HCT116 (cell line): ENCODE results near the gene MAP3K3. TPM values are rescaled to one million over a fixed set of nuclear protein-coding genes. Genes with fewer than 3 reads are reported as not detected.

Source experiments
- ATAC-seq: fragments of 200-7000 bp; cut with Tn5 transposase; 2 replicates; pipeline ENCODE4 v1.9.1; 2020; ENCODE audit warnings: mild to moderate bottlenecking, moderate library complexity
- BruUV-seq: library from RNA; stranded (reverse); fragments of 400-500 nt; replicated peaks from 2 replicates; lab custom pipeline; 2021; lab: Mats Ljungman, UMichigan
- CTCF ChIA-PET: fragments of 300-600 bp; sonication (Branson Sonifier 250); formaldehyde crosslinking; loops from one replicate; lab custom pipeline; 2021; ENCODE audit warnings: antibody characterized with exemption; lab: Charles Lee
- POLR2A ChIA-PET: fragments of 300-600, 350-600 bp; sonication (Branson Sonifier 250); formaldehyde crosslinking; loops from one replicate; lab custom pipeline; 2021; ENCODE audit warnings: antibody characterized with exemption; lab: Charles Lee
- RAD21 ChIA-PET, 2 experiments: fragments of 300-600 bp; sonication (Branson Sonifier 250); formaldehyde crosslinking; loops; one replicate each; lab custom pipeline; 2023; ENCODE audit warnings: low total read pairs in 2 of 2; ENCODE audit not compliant: uncharacterized antibody in 2 of 2, unreplicated experiment in 2 of 2, low non-redundant PET in 1 of 2; lab: Charles Lee
- DNase-seq: peaks from one replicate; pipeline ENCODE4 v3.0.0-alpha.2; 2010; ENCODE audit warnings: low read depth, low spot score
- H2AFZ ChIP-seq: fragments of 200-600 bp; shearing (Covaris generic), sonication (generic); 2 replicates; pipeline ENCODE4 v1.6.1; 2017; ENCODE audit warnings: low read depth, mixed run types, mixed read lengths, antibody characterized with exemption, low read length; ENCODE audit not compliant: poor library complexity, severe bottlenecking
- H3K27ac ChIP-seq: 2 replicates; pipeline ENCODE4 v1.5.1; 2012; ENCODE audit warnings: low read depth, low read length
- H3K27me3 ChIP-seq: fragments of 200-600 bp; sonication (generic); 2 replicates; pipeline ENCODE4 v1.6.1; 2016; ENCODE audit warnings: mixed run types, low read length, mixed read lengths; ENCODE audit not compliant: insufficient read depth
- H3K36me3 ChIP-seq, 2 experiments: fragments of 200-500 bp in 1 of 2; fragments of 200-600 bp in 1 of 2; sonication (Bioruptor generic) in 1 of 2; sonication (generic) in 1 of 2; 2 replicates each; pipeline versions ENCODE4 v1.5.1 to v1.6.1; 2014 to 2016; ENCODE audit warnings: low read length in 2 of 2, inconsistent platforms in 1 of 2, mixed read lengths in 1 of 2, mixed run types in 1 of 2; ENCODE audit not compliant: insufficient read depth in 2 of 2, control insufficient read depth in 1 of 2
- H3K4me1 ChIP-seq, 2 experiments: fragments of 200-600 bp in 1 of 2; sonication (generic) in 1 of 2; 2 replicates each; pipeline versions ENCODE4 v1.5.1 to v1.6.1; 2012 to 2017; ENCODE audit warnings: low read length in 2 of 2, inconsistent platforms in 1 of 2, mild to moderate bottlenecking in 1 of 2, mixed read lengths in 1 of 2, mixed run types in 1 of 2, moderate library complexity in 1 of 2; ENCODE audit not compliant: insufficient read depth in 2 of 2, control insufficient read depth in 1 of 2
- H3K4me2 ChIP-seq: fragments of 200-600 bp; sonication (generic); 2 replicates; pipeline ENCODE4 v1.6.1; 2017; ENCODE audit warnings: mixed run types, low read length, mixed read lengths
- H3K4me3 ChIP-seq, 2 experiments: fragments of 200-600 bp in 1 of 2; sonication (generic) in 1 of 2; replicated peaks in 1 of 2; 2 replicates each; pipeline ENCODE4 v1.5.1; 2011 to 2016; ENCODE audit warnings: low read length in 2 of 2, control low read depth in 1 of 2, low read depth in 1 of 2, mild to moderate bottlenecking in 1 of 2, mixed read lengths in 1 of 2, mixed run types in 1 of 2
- H3K79me2 ChIP-seq: fragments of 200-600 bp; sonication (generic); 2 replicates; pipeline ENCODE4 v1.6.1; 2017; ENCODE audit warnings: mild to moderate bottlenecking, mixed run types, low read length, moderate library complexity, mixed read lengths; ENCODE audit not compliant: insufficient read depth
- H3K9ac ChIP-seq: fragments of 200-600 bp; sonication (generic); 2 replicates; pipeline ENCODE4 v1.6.1; 2016; ENCODE audit warnings: low read length, mixed read lengths
- H3K9me2 ChIP-seq: fragments of 200-600 bp; sonication (generic), shearing (Covaris generic); 2 replicates; pipeline ENCODE4 v1.6.1; 2017; ENCODE audit warnings: mixed run types, mild to moderate bottlenecking, moderate library complexity; ENCODE audit not compliant: insufficient read depth
- H3K9me3 ChIP-seq, 2 experiments: fragments of 200-500 bp in 1 of 2; fragments of 200-600 bp in 1 of 2; sonication (Bioruptor generic) in 1 of 2; sonication (generic) in 1 of 2; 2 replicates each; pipeline ENCODE4 v1.6.1; 2014 to 2017; ENCODE audit warnings: low read length in 2 of 2, mixed read lengths in 2 of 2, inconsistent platforms in 1 of 2, low read depth in 1 of 2, mild to moderate bottlenecking in 1 of 2, mixed run types in 1 of 2, moderate library complexity in 1 of 2; ENCODE audit not compliant: control insufficient read depth in 1 of 2, insufficient read depth in 1 of 2
- H4K20me1 ChIP-seq: fragments of 200-600 bp; sonication (generic), shearing (Covaris generic); 2 replicates; pipeline ENCODE4 v1.6.1; 2017; ENCODE audit warnings: mixed run types, mild to moderate bottlenecking, moderate library complexity; ENCODE audit not compliant: insufficient read depth
- ATF3 ChIP-seq: IDR thresholded peaks from 2 replicates; pipeline ENCODE4 v1.6.1; 2012
- CBX3 ChIP-seq: IDR thresholded peaks from 2 replicates; pipeline ENCODE4 v1.6.1; 2012; ENCODE audit warnings: low read depth
- CEBPB ChIP-seq: IDR thresholded peaks from 2 replicates; pipeline ENCODE4 v1.6.1; 2012; ENCODE audit warnings: low read depth
- CTCF ChIP-seq, 3 experiments: fragments of 200-600 bp in 1 of 3; sonication (generic) in 1 of 3; IDR thresholded peaks in 2 of 3; conservative IDR thresholded peaks in 1 of 3; 2 replicates each; pipeline ENCODE4 v1.5.1; 2012 to 2017; ENCODE audit warnings: low read depth in 2 of 3, low read length in 2 of 3, antibody characterized with exemption in 1 of 3, borderline replicate concordance in 1 of 3, control low read depth in 1 of 3, mild to moderate bottlenecking in 1 of 3, mixed read lengths in 1 of 3, mixed run types in 1 of 3, moderate library complexity in 1 of 3; ENCODE audit not compliant: insufficient read depth in 1 of 3
- JUND ChIP-seq: IDR thresholded peaks from 2 replicates; pipeline ENCODE4 v1.6.1; 2012
- POLR2A ChIP-seq: IDR thresholded peaks from 2 replicates; pipeline ENCODE4 v1.7.0; 2011; ENCODE audit warnings: borderline replicate concordance; ENCODE audit not compliant: insufficient read depth, insufficient read length; ENCODE audit errors: extremely low read depth
- POLR2AphosphoS5 ChIP-seq: IDR thresholded peaks from 2 replicates; pipeline ENCODE4 v1.6.1; 2011; ENCODE audit warnings: mild to moderate bottlenecking, low read depth, low read length, moderate library complexity
- RAD21 ChIP-seq: IDR thresholded peaks from 2 replicates; pipeline ENCODE4 v1.6.1; 2012; ENCODE audit warnings: low read depth, mild to moderate bottlenecking
- REST ChIP-seq: IDR thresholded peaks from 2 replicates; pipeline ENCODE4 v1.6.1; 2012; ENCODE audit warnings: low read depth
- SIN3A ChIP-seq: IDR thresholded peaks from 2 replicates; pipeline ENCODE4 v1.6.1; 2012; ENCODE audit warnings: low read depth
- SRF ChIP-seq: IDR thresholded peaks from 2 replicates; pipeline ENCODE4 v1.6.1; 2012; ENCODE audit warnings: low read depth
- YY1 ChIP-seq: IDR thresholded peaks from 2 replicates; pipeline ENCODE4 v1.6.1; 2011; ENCODE audit warnings: low read length, low read depth, moderate library complexity, mild to moderate bottlenecking; ENCODE audit not compliant: insufficient replicate concordance; ENCODE audit errors: extremely low read depth
- ZBTB33 ChIP-seq: IDR thresholded peaks from 2 replicates; pipeline ENCODE4 v1.6.1; 2011; ENCODE audit warnings: mild to moderate bottlenecking, low read length, moderate library complexity; ENCODE audit not compliant: insufficient replicate concordance; ENCODE audit errors: extremely low read depth
- intact Hi-C: fragments of 100-400 bp; cut with micrococcal nuclease; formaldehyde crosslinking; loops from 2 replicates; pipeline ENCODE4 v1.10.0; 2022
- total RNA-seq: library from RNA; stranded (reverse); gene quantifications from one replicate; pipeline ENCODE4 v1.2.1, GENCODE V29; 2021; ENCODE audit not compliant: unreplicated experiment

The MAP3K3 gene
- total RNA-seq, 1 experiment from 2014 or later, result 18.5 TPM

GRCh38 chr17:63697341-63698286 is 75.4 kb downstream of the MAP3K3 start:
- no peaks in the 10 kb centered on the region for H3K9me3 ChIP-seq
- TF ChIP-seq JUND (no peak), POLR2A (no peak), RAD21 (peak; percentile 77), ATF3 (no peak), CEBPB (no peak), REST (no peak), CBX3 (no peak), SRF (no peak), ZBTB33 (no peak), POLR2AphosphoS5 (peak; percentile 23; the same call in 1 of the 2 replicates), YY1 (no peak), SIN3A (no peak), CTCF (IDR thresholded peaks at IDR 0.05 in 2 of 3, conservative IDR thresholded peaks at IDR 0.05 in 1 of 3; ENCODE audit: borderline replicate concordance in 1 of 3, insufficient read depth in 1 of 3, low read depth in 2 of 3, low read length in 2 of 3) (peak; percentile 85 to 89 (median 87))
- TF ChIP-seq, all 23 proteins: peak for 3
- Histone ChIP-seq H3K4me1 (peaks cover 5 to 30% of the 10 kb centered on the region in 2 experiments), H4K20me1 (no peaks in the 10 kb centered on the region), H3K27me3 (no peaks in the 10 kb centered on the region), H3K9me2 (no peaks in the 10 kb centered on the region), H3K4me3 (no peak overlapping the region), H3K79me2 (no peaks in the 10 kb centered on the region), H3K4me2 (no peak overlapping the region), H3K27ac (no peak overlapping the region), H3K36me3 (no peaks in the 10 kb centered on the region), H2AFZ (no peak overlapping the region), H3K9ac (no peak overlapping the region)
- ChIA-PET POLR2A (interaction anchor here (0.7 kb wide), 1 partner anchor 499 kb away, joined by 3 read pairs; no protein-coding TSS in a partner anchor), CTCF (interaction anchor here (1.1 to 1.5 kb wide), 7 partner anchors 7 to 272 kb away, joined by 3 to 8 read pairs (median 3); no protein-coding TSS in a partner anchor), RAD21 (no interaction called here)
- intact Hi-C loops, result loop anchor here (5.0 kb wide), 2 partner anchors 130 to 270 kb away; partner anchors contain the start of genes FTSJ3 and PSMC5
- ATAC-seq (peak; percentile 71), DNase-seq (peak; percentile 27)
- BruUV-seq, result no TSS peak
